Coronary artery (tissue), 2 donors: ENCODE measurements around the gene DGKH.
"Not testable (repeated sequence)": the region's sequence is repeated elsewhere in the genome, so short reads cannot be mapped to it uniquely, and the experiment has no call there.

Source experiments
- DNase-seq: peaks from one replicate; pipeline ENCODE4 v3.0.0-alpha.2; 2017; ENCODE audit warnings: low spot score
- H3K27ac ChIP-seq, 2 donors: fragments of 200-600 bp; sonication (generic); one replicate each; pipeline ENCODE4 v1.5.1; 2016 to 2019
- H3K4me3 ChIP-seq: fragments of 200-600 bp; sonication (generic); 2 replicates; pipeline ENCODE4 v1.5.1; 2016; ENCODE audit warnings: mild to moderate bottlenecking, moderate library complexity
- CTCF ChIP-seq: fragments of 200-600 bp; sonication (generic); IDR thresholded peaks from one replicate; pipeline ENCODE4 v1.5.1; 2019; ENCODE audit warnings: antibody characterized with exemption

DGKH gene

GRCh38 chr13:42140494-42140893 lies 92.0 kb downstream of the DGKH start:
- Histone ChIP-seq H3K4me3 (no peak overlapping the region), H3K27ac (no peak overlapping the region)
- TF ChIP-seq CTCF: no peak
- no peak for DNase-seq

GRCh38 chr13:42141052-42141451 lies 92.6 kb downstream of the DGKH start:
- not testable (repeated sequence) for H3K27ac ChIP-seq, H3K4me3 ChIP-seq, DNase-seq

- H3K4me3 ChIP-seq: no peak overlapping the region
- H3K27ac ChIP-seq: no peak overlapping the region
- TF ChIP-seq CTCF: no peak
- DNase-seq: no peak
Measured at GRCh38 chr13:42146359-42146758, 97.9 kb downstream of the DGKH start.

- Histone ChIP-seq H3K4me3 (no peak overlapping the region), H3K27ac (no peak overlapping the region)
- no peak for DNase-seq
- no peak for TF ChIP-seq CTCF
Measured at GRCh38 chr13:42148538-42148937, 100.1 kb downstream of the DGKH start.

- no peak for TF ChIP-seq CTCF
- Histone ChIP-seq H3K27ac (no peak overlapping the region), H3K4me3 (no peak overlapping the region)
- no peak for DNase-seq
Measured at GRCh38 chr13:42149136-42149535, 100.7 kb downstream of the DGKH start.

- TF ChIP-seq CTCF: no peak
- H3K4me3 ChIP-seq: no peak overlapping the region
- no peak for DNase-seq
- H3K27ac ChIP-seq: no peak overlapping the region
Measured at GRCh38 chr13:42151781-42152180, 103.3 kb downstream of the DGKH start.

GRCh38 chr13:42152495-42152894 lies 104.0 kb downstream of the DGKH start:
- Histone ChIP-seq H3K4me3 (no peak overlapping the region), H3K27ac (no peak overlapping the region)
- no peak for TF ChIP-seq CTCF
- DNase-seq: no peak
